GM19193 (cell line): ENCODE results near the gene SMIM30.
A peak's percentile ranks its signal among the peaks of the same experiment; 100 is the strongest.

Experiments
- POLR2A ChIP-seq: IDR thresholded peaks from 4 replicates; pipeline ENCODE4 v1.6.1; 2011; ENCODE audit not compliant: insufficient read depth, insufficient read length; ENCODE audit errors: extremely low read depth

Gene SMIM30

DNA sequence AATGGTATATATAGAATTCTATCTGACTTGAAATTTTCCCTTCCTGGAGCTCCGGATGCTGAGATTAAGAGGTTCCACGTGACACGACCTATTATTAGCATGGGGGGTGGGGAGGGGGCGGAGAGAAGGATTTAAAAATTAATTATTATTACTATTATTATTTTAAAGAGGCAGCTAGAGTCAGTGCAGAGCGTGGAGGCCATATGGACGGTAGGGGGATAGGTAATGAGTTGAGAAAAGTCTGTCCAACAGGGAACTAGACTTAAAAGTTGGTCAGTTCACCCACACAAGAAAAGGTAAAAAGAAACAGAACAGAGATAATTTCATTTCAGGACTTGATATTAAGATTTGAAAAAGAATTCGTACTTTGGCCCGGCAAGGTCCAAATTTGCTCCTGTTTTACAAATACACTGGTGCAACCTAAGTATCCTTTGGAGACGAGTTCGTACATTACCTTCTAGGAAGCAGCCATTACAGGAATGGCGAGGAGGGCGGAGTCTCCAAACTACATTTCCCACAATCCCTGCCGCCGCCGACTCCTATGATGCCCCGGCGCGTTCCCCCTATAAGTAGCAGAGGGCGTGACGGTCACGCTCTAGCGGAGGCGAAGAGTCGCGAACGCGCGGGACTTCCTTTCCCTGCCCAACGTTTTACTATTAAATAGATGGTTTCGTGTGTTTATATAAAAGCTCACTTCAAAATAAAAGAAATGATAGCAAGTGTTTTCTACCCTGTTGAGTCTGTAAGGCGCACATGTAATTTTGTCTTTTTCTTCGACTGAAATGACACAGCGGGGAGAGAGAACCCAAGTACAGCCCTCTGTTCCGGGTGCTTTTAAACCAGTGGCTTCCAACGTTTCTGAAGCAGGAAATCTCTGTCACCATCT, at the start of gene SMIM30:
Gene SMIM30 (minus strand): TSS at position 481 of the 886 bp plus-strand sequence. CDS start 976 bp downstream, outside the sequence.
- TF ChIP-seq POLR2A, result peak; percentile 75

DNA sequence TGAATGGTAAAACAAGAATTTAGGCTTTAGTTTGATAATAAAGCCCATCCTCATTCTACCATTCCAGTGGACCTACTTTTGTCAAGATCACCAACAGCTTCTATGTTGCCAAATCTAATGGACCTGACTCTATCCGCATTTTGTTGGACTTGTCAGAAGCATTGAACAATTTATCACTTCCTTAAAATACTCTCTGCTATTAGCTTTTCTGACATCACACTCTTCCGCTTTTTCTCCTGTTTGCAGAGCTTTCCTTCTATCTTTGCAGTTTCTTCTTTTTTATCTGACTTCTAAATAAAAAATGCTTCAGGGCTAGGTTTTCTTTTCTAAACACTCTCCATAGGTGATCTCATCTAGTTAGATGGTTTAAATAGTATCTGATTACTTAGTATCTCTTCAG, 42.7 kb upstream of the SMIM30 start:
- no peak for TF ChIP-seq POLR2A

DNA sequence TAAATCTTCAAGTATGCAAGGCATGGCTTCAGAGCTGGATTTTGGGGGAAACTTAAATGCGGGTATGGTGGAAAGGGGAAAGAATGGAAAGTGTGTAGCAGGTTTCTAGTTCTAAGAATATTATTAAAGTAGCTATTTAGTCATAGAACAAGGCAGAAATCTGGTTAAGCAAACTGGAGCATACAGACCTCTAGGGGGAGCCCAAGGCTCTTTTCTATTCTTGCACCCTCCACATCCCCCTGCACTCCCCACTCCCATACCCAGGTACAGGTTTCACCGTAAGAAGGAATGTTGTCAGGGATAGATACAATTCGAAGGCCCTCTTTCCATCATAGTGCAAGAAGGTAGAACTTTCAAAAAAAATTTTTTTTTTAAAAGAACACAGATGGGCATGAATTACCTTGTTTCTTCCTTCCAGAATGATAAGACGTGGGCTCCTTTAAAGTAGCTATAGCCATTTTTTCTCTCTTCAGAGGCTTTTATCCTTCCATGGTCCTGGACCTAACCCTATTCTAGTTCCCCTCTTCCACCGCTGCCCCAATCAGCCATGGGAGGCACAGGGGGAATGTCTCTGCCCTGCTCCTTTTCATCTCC, 41.5 kb upstream of the SMIM30 start:
- no peak for TF ChIP-seq POLR2A

DNA sequence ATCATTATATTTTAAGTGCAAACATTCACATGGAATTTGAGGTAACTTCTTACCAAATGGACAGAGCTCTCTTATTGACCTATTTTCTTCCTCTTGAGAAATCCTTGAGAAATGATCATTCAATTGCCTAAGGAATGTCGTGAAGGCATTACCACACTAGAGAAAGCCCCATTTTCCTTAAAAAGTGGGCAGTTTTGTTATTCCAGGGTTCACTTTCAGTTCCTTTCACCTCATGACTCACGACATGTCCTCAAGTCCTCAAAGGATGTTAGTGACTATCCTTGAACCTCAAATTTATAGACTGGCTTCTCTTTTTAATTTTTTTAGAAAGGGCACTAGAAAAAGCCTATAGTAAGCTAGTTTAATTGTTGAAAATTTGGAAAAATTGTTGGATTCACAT, 40.4 kb upstream of the SMIM30 start:
- no peak for TF ChIP-seq POLR2A

- no peak for TF ChIP-seq POLR2A
These were observed 35.8 kb upstream of the SMIM30 start for GRCh38 chr7:113154117-113154516.

DNA sequence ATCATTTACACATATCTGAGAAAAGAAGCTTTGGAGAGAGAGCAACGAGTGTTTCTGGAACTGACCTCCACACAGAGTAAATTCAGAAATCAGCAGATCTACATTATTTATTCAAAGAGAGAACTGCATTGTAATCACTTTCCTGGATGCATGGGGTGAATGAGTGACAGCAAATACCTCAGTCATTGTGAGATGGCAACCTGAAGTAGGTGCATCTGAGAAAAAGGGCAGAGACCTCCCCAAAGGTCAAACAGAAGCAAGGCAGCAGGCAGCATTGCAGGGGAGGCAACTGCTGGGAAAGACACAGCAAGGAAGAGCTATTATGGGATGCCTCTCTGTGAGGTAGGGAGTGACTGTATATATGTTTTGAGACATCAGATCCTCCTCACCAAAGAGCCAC, 26.5 kb upstream of the SMIM30 start:
- no peak for TF ChIP-seq POLR2A

DNA sequence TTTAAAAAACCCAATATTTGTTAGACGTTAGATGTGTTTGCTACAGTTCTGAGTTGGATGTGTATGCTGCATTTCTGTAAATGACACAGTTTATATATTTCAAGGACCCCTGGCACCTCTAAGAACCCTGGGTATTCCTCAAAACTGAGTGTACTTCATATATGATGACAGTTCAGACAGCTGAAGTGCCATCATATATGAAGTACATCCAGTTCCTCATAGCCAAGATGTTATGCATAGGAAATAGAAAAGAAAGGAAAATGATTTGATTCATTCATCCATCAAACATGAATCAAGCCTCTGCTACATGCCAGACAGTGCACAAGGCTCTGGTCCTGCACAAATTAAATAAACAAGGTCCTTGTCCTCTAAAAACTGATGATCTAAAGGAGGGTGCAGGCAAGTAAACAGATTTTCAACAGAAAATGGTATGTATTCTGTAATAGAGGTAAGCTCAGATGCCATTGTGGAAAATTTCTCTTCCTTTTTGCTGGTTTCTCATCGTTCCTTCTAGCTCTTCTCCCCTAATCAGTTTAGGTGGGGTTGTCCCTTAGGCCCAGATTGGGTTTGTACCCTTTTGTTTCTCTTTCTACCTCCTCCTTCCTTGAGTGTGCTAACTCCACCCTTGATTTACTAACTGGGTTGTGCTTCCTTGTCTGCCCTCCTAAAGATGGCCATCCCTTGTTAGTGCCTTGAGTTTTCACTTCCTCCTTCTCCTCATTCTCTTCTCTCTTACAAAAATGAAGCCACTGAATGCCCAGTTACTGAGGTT, 25.3 kb upstream of the SMIM30 start:
- no peak for TF ChIP-seq POLR2A

- TF ChIP-seq POLR2A, result no peak
These were observed 24.2 kb upstream of the SMIM30 start for GRCh38 chr7:113142385-113143119.

- TF ChIP-seq POLR2A, result no peak
These were observed 23.4 kb upstream of the SMIM30 start for GRCh38 chr7:113141803-113142202.

GRCh38 chr7:113140956-113141355, 22.6 kb upstream of the SMIM30 start:
- no peak for TF ChIP-seq POLR2A

- TF ChIP-seq POLR2A, result no peak
These were observed 18.9 kb upstream of the SMIM30 start for GRCh38 chr7:113137241-113137640.

DNA sequence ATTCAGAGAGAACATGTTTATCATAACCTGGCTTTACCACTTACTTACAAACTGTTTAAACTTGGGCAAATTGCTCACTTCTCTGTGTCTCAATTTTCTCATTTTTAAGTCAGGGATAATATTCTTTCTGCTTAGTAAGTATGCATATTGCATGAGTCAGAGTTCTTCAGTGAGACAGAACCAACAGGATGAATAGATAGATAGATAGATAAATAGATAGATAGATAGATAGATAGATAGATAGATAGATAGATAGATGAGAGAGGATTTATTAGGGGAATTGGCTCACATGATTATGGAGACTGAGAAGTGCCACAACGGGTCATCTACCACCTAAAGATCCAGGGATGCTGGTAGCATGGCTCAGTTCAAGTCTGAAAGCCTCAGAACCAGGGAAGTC, 15.7 kb upstream of the SMIM30 start:
- TF ChIP-seq POLR2A, result no peak

- no peak for TF ChIP-seq POLR2A
These were observed 13.0 kb upstream of the SMIM30 start for GRCh38 chr7:113131367-113131766.

GRCh38 chr7:113128031-113128430, 9.7 kb upstream of the SMIM30 start:
- no peak for TF ChIP-seq POLR2A

- TF ChIP-seq POLR2A, result no peak
These were observed 7.4 kb upstream of the SMIM30 start for GRCh38 chr7:113125728-113126127.
